GM12801 (cell line): ENCODE data around the gene SLC13A1.

Experiments used
- TF ChIP-seq, protein P1 (sequence below): IDR thresholded peaks from one replicate; pipeline ENCODE4 v1.5.1; 2011; ENCODE audit warnings: control low read depth; ENCODE audit not compliant: insufficient read length; ENCODE audit errors: extremely low read depth

Gene SLC13A1

DNA sequence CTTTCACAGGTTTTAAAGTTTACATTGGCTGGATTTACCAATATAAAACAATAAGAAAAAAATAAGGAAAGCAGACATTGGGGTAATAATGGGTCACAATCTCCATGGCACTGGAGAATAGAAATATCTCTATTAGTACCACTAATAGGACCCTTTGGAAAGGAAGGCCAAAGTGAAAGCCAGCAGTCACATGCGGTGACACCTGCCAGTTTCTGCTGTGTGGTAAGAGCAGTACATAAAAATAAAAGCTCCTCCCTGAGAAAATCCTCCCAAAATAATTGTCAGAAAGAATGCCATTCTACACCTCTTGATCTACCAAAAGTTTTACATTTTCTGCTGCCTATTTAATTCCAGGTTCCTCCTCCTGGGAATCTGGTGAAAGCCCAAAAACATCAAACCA lies 30.4 kb upstream of the SLC13A1 start:
- TF ChIP-seq, protein P1, sequence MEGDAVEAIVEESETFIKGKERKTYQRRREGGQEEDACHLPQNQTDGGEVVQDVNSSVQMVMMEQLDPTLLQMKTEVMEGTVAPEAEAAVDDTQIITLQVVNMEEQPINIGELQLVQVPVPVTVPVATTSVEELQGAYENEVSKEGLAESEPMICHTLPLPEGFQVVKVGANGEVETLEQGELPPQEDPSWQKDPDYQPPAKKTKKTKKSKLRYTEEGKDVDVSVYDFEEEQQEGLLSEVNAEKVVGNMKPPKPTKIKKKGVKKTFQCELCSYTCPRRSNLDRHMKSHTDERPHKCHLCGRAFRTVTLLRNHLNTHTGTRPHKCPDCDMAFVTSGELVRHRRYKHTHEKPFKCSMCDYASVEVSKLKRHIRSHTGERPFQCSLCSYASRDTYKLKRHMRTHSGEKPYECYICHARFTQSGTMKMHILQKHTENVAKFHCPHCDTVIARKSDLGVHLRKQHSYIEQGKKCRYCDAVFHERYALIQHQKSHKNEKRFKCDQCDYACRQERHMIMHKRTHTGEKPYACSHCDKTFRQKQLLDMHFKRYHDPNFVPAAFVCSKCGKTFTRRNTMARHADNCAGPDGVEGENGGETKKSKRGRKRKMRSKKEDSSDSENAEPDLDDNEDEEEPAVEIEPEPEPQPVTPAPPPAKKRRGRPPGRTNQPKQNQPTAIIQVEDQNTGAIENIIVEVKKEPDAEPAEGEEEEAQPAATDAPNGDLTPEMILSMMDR: no peak

DNA sequence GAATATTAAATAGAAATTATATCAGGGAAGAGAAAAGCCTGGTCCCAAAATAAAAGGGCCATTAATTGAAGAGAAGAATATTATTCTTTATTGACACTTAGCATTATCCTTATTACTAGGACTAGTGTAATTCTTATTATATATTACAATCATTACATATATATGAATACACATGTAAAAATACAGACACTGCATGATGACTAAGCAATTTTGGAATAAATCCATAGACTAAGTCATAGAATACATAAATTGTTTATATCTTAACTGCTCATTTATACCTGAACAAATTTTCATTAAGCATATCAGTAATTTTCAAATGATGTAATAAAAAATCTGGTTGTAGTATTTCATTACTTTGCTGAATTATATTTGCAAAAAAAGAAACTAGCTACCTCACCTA lies 29.7 kb upstream of the SLC13A1 start:
- TF ChIP-seq, protein P1: no peak

DNA sequence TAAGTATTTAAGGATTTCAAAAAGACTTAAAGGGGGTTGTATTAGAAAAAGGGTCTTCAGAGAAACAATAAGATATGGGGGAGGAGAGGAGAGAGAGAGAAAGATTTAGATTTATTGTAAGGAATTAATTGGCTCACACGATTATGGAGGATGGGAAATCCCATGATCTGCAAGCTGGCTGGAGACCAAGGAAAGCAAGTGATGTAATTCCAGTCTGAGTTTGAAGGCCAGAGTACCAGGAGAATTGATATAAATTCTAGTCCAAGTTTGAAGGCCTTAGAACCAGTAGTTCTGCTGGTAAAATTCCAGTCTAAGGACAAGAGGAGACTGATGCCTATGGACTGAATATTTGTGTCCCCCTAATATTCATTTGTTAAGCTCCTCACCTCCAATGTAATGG lies 20.6 kb upstream of the SLC13A1 start:
- TF ChIP-seq, protein P1: no peak

DNA sequence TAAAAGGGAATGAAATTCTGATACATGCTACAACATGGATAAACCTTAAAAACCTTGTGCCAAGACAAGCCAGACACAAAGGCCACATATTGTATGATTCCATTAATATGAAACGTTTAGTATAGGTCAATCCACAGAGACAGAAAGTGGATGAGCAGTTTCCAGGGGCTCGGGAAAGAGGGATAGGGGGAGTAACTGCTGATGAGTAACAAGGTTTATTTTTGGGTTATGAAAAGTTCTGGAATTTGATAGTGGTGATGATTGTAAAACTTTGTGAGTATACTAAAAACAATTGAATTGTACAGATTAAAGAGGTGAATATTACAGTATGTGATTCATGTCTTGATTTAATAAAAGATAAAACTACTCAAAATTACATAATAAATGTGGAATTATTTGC lies 19.1 kb upstream of the SLC13A1 start:
- TF ChIP-seq, protein P1: no peak

DNA sequence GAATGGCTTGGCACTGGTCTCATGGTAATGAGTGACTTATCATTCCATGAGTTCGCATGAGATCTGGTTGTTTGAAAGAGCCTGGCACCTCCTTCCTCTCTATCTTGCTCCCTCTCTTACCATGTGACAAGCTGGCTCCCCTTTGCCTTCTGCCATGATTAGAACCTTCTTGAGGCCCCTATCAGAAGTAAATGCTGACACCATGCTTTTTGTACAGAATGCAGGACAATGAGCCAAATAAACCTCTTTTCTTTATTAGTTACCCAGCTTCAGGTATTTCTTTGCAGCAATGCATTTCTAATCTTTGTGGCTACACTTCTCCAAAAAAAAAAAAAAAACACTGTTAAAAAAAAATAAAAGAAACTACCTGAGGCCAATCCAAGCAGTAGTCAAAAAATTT lies 17.1 kb upstream of the SLC13A1 start:
- TF ChIP-seq, protein P1: no peak

DNA sequence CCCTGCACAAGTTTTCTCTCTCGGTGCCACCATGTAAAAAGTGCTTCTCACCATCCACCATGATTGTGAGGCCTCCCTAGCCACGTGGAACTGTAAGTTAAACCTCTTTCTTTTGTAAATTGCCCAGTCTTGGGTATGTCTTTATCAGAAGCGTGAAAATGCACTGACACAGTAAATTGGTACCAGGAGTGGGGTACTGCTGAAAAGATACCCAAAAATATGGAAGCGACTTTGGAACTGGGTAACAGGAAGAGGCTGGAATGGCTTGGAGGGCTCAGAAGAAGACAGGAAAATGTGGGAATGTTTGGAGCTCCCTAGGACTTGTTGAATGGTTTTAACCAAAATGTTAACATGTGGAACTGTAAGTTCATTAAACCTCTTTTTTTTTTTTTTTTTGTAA lies 15.6 kb upstream of the SLC13A1 start:
- TF ChIP-seq, protein P1: no peak

DNA sequence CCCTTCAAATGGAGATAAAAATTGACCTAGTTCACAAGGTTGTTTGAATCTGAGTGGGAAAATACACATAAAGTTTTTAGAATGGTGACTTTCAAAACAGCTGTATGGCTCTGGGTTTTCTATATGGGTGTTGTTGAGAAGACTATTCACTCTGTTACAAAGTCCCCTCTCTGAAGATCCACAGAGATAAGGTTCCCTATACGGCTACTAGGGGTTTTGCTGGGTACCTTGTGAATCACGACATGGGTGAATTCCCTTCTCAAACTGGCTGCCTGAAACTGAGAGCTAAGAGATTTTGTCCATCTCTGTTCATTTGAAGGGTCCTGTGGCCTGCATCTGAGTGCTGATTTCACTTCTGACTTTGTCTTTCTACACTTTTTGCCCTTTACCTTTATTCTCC lies 11.8 kb upstream of the SLC13A1 start:
- TF ChIP-seq, protein P1: no peak

DNA sequence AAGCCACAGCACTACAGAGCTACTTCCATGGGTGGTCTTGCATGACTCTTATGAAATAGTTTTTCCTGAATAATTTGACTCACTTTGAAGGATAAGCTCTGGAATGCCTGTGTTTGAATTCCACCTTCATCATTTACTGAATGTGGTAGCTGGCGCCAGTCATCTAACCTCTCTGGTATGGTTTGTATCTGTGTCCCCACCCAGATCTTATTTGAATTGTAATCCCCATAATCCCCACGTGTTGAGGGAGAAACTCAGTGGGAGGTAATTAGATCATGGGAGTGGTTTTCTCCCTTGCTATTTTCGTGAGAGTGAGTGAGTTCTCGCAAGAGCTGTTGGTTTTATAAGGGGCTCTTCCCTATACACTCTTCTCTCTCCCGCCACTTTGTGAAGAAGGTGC lies 11.2 kb upstream of the SLC13A1 start:
- TF ChIP-seq, protein P1: no peak
